Muscle layer of duodenum (tissue), 2 donors: Measurements from ENCODE around the gene FAM120A.

Experiments used
- H3K27ac ChIP-seq: one replicate; pipeline ENCODE4 v1.7.0; 2013; ENCODE audit warnings: mild to moderate bottlenecking, low read length
- H3K27me3 ChIP-seq: one replicate; pipeline ENCODE4 v1.7.0; 2013; ENCODE audit warnings: low read depth, mild to moderate bottlenecking, control low read depth, low read length
- H3K36me3 ChIP-seq, 2 donors: one replicate each; pipeline ENCODE4 v1.7.0; 2013; ENCODE audit warnings: low read length in 2 of 2, control low read depth in 1 of 2, mild to moderate bottlenecking in 1 of 2; ENCODE audit not compliant: insufficient read depth in 2 of 2, control insufficient read depth in 1 of 2
- H3K4me1 ChIP-seq, 2 donors: one replicate each; pipeline ENCODE4 v1.7.0; 2013; ENCODE audit warnings: low read length in 2 of 2, mild to moderate bottlenecking in 2 of 2, control low read depth in 1 of 2, moderate library complexity in 1 of 2; ENCODE audit not compliant: insufficient read depth in 2 of 2, control insufficient read depth in 1 of 2
- H3K4me3 ChIP-seq, 2 donors: one replicate each; pipeline ENCODE4 v1.7.0; 2013; ENCODE audit warnings: low read length in 2 of 2, low read depth in 1 of 2, mild to moderate bottlenecking in 1 of 2
- H3K9me3 ChIP-seq, 2 donors: one replicate each; pipeline ENCODE4 v1.7.0; 2013; ENCODE audit warnings: low read length in 2 of 2, control low read depth in 1 of 2, mild to moderate bottlenecking in 1 of 2; ENCODE audit not compliant: control insufficient read depth in 1 of 2
- donor health status: healthy.

The FAM120A gene

GRCh38 chr9:93536874-93537273, 85.4 kb downstream of the FAM120A start:
- H3K27me3 ChIP-seq, result no peaks in the 10 kb centered on the region
- no peak overlapping the region for H3K4me3 ChIP-seq
- no peak overlapping the region for H3K27ac ChIP-seq
- H3K9me3 ChIP-seq, result no peaks in the 10 kb centered on the region
- peaks cover 0 to 6% of the 10 kb centered on the region in 2 donors for H3K4me1 ChIP-seq
- peaks cover 30% of the 10 kb centered on the region in 2 donors for H3K36me3 ChIP-seq

- Histone ChIP-seq H3K27ac (no peak overlapping the region), H3K36me3 (peaks cover 26 to 29% of the 10 kb centered on the region in 2 donors)
Observed at GRCh38 chr9:93540305-93540704, 88.8 kb downstream of the FAM120A start.

DNA sequence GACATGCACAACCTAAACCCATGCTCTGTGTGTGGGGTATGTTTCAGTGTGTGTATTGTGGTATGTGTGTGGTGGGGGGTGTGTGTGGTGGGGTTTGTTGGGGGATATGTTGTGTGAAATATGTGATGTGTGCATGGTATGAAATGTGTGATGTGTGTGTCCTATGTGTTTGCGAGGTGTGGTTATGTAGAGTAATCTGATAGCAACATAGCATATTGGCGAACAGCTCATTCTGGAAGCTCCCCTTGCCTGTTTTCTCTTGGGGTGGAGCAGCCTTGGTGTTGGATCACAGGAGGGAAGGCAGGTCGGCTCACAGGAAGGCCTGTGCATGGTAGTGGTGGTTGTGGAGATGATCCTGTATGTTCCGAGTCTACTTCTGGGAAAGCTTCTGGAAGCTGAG, 89.5 kb downstream of the FAM120A start:
- no peak overlapping the region for H3K27ac ChIP-seq
- H3K36me3 ChIP-seq, result peaks cover 28 to 31% of the 10 kb centered on the region in 2 donors
- H3K4me1 ChIP-seq, result peaks cover 0 to 7% of the 10 kb centered on the region in 2 donors
- H3K27me3 ChIP-seq, result no peaks in the 10 kb centered on the region
- H3K4me3 ChIP-seq, result no peak overlapping the region
- no peaks in the 10 kb centered on the region for H3K9me3 ChIP-seq

More at GRCh38 chr9:93540305-93540704, 88.8 kb downstream of the FAM120A start:
- H3K9me3 ChIP-seq, result no peaks in the 10 kb centered on the region
- H3K4me1 ChIP-seq, result peaks cover 0 to 7% of the 10 kb centered on the region in 2 donors
- no peak overlapping the region for H3K4me3 ChIP-seq
- no peaks in the 10 kb centered on the region for H3K27me3 ChIP-seq

DNA sequence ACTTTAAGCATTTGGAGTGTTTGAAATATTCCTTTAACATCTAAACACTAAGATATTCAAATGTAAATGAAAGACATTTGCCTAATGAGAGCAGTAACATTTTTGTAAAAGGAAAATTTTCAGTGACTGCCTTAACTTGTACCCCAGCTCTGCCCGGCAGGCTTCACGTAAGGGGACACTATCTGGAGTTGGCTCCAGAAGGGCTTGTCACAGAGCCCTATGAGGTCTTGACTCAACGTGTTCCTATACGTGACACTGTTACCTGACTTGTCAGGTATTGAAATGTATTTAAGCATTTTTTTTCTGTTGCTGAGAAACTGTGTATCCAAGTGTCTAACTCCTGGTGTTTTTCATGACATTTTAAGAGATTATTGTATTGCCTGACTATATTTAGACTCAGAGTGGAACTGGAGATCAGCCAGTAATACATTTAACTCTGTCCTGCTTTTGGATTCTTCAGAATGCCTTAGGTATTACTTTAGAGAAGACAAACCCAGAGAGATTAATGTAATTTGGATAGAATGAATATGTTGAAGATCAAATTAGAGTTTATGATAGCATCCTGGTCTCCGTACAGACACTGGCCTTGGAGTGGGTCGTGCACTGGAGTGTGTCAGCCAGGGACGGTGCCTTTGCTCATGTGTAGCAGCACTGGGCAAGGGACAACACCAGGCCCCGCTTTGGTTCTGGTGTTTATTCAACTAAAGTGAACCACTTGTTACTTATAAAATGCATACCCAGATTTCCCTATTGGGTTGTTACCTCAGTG, 90.3 kb downstream of the FAM120A start:
- H3K27me3 ChIP-seq, result no peaks in the 10 kb centered on the region
- H3K27ac ChIP-seq, result no peak overlapping the region
- peaks cover 33 to 37% of the 10 kb centered on the region in 2 donors for H3K36me3 ChIP-seq
- H3K4me1 ChIP-seq, result peaks cover 0 to 7% of the 10 kb centered on the region in 2 donors
- H3K9me3 ChIP-seq, result no peaks in the 10 kb centered on the region
- H3K4me3 ChIP-seq, result no peak overlapping the region

DNA sequence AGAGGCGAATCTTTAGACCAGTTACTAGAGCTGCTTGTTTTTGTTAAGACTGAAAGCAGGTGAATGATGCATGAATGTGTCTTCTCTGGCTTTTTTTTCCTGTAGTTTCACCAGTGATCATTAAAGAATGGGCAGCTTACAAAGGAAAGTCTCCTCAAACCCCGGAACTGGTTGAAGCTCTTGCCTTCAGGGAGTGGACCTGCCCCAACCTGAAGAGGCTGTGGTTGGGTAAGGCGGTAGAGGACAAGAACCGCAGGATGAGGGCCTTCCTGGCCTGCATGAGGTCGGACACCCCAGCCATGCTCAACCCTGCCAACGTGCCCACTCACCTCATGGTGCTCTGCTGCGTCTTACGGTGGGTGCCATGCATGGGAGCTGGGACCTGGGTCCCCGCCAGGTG, 91.6 kb downstream of the FAM120A start:
- Histone ChIP-seq H3K27me3 (no peaks in the 10 kb centered on the region), H3K27ac (no peak overlapping the region), H3K36me3 (peaks cover 33 to 45% of the 10 kb centered on the region in 2 donors), H3K9me3 (no peaks in the 10 kb centered on the region), H3K4me1 (peaks cover 0 to 7% of the 10 kb centered on the region in 2 donors), H3K4me3 (no peak overlapping the region)

DNA sequence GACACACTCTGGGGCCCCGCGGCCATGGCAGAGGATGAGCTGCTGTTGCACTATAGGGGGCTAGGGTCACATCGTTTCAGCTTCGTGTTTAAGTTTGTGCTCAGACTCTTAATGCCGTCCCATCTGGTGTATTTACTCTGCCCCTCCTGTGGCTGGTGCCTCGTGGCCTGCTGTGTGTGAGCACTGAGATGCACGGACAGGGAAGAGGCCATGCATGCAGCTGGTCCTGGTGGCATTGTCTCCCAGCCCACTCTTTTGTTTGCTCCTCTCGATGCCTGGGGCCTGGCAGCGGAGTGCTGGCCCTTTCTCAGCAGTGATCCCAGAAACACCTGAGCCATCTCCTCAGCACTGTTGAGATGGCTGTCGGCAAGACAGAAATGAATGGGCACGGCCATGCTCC, 94.9 kb downstream of the FAM120A start:
- H3K27ac ChIP-seq, result no peak overlapping the region
- H3K36me3 ChIP-seq, result peaks cover 42 to 44% of the 10 kb centered on the region in 2 donors
- H3K27me3 ChIP-seq, result no peaks in the 10 kb centered on the region
- H3K9me3 ChIP-seq, result no peaks in the 10 kb centered on the region
- H3K4me1 ChIP-seq, result peaks cover 0 to 7% of the 10 kb centered on the region in 2 donors
- H3K4me3 ChIP-seq, result no peak overlapping the region

DNA sequence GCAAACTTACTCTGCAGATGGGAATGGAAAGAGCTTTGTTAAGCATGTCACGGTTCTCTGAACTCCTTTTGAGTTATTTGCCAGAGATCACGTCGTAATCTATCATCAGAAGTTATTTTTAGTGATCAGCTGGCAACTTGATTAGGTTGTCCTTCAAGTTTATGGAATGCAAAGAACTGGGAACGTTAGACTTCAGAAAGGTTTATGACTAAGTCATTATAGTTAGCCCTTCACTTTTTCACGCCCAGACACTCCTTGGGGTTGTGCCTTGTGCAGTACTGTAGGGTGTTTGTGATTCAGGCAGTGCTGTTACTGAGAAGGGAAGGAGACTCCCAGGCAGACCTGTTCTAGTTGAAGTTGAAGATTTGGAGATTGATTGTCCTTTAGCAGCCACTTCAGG, 98.1 kb downstream of the FAM120A start:
- peaks cover 43 to 49% of the 10 kb centered on the region in 2 donors for H3K36me3 ChIP-seq
- no peak overlapping the region for H3K27ac ChIP-seq
- H3K9me3 ChIP-seq, result no peaks in the 10 kb centered on the region
- H3K4me3 ChIP-seq, result no peak overlapping the region
- no peaks in the 10 kb centered on the region for H3K27me3 ChIP-seq
- peaks cover 0 to 4% of the 10 kb centered on the region in 2 donors for H3K4me1 ChIP-seq

DNA sequence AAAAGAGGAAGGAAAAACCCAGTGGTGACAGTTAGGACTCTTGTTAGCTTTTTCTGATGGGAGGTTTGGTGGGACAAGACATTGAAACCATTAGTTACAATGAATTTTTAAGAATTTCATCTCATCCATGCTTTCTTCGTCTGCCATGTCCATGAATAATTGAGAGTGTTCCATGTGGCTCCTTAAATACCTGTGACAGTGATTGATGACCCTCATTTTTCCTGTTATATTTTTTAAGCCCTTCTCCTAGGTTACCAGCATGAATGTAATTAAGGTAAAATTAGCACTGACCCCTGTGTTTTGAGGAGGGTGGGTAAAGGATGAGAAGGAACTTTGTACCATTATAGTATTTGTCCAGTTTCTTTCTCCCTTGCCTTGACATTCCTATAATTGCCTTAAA, 101.4 kb downstream of the FAM120A start:
- Histone ChIP-seq H3K4me3 (no peak overlapping the region), H3K4me1 (peaks cover 0 to 14% of the 10 kb centered on the region in 2 donors), H3K9me3 (no peaks in the 10 kb centered on the region), H3K27me3 (no peaks in the 10 kb centered on the region), H3K27ac (no peak overlapping the region), H3K36me3 (peaks cover 39 to 43% of the 10 kb centered on the region in 2 donors)

GRCh38 chr9:93555370-93555769, 103.9 kb downstream of the FAM120A start:
- Histone ChIP-seq H3K4me3 (no peak overlapping the region), H3K27ac (no peak overlapping the region), H3K27me3 (no peaks in the 10 kb centered on the region), H3K36me3 (peaks cover 53 to 58% of the 10 kb centered on the region in 2 donors), H3K9me3 (no peaks in the 10 kb centered on the region), H3K4me1 (peaks cover 0 to 14% of the 10 kb centered on the region in 2 donors)

DNA sequence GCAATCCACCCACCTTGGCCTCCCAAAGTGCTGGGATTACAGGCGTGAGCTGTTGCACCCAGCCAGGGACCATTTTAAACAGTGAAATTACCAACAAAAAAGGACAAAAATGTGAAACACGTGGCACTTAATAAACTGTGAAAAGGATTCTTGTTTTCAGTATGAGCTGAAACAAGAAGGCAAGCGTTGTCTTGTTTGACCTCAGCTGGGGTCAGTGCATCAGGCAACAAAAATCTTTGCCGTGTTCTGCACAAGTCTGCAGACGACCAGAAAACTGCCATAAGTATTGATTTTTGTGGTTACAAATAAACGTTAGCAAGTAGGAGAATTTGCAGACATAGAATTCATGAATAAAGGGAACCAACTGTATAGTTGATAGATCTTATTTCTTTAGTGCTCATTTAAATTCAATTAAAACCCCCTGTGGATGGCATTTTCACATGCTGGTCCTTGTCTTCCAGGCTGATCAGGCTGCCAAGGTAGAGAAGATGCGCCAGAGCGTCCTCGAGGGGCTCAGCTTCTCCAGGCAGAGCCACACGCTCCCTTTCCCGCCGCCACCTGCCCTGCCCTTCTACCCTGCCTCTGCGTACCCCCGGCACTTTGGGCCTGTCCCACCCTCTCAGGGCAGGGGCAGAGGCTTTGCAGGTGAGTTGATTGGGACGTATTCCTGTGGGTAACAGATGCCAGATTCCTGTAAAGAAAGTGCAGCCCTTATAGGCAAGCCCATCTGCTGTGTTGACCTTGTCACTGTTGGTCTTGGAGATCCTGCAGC, 106.1 kb downstream of the FAM120A start:
- Histone ChIP-seq H3K27ac (no peak overlapping the region), H3K9me3 (no peaks in the 10 kb centered on the region), H3K36me3 (peaks cover 48 to 55% of the 10 kb centered on the region in 2 donors)

GRCh38 chr9:93558503-93558902, 107.0 kb downstream of the FAM120A start:
- H3K4me1 ChIP-seq, result peaks cover 0 to 14% of the 10 kb centered on the region in 2 donors
- no peaks in the 10 kb centered on the region for H3K27me3 ChIP-seq
- H3K36me3 ChIP-seq, result peaks cover 45 to 65% of the 10 kb centered on the region in 2 donors
- no peak overlapping the region for H3K27ac ChIP-seq
- H3K9me3 ChIP-seq, result no peaks in the 10 kb centered on the region
- no peak overlapping the region for H3K4me3 ChIP-seq

More for the DNA sequence above, 106.1 kb downstream of the FAM120A start:
- peaks cover 0 to 14% of the 10 kb centered on the region in 2 donors for H3K4me1 ChIP-seq
- H3K4me3 ChIP-seq, result no peak overlapping the region
- no peaks in the 10 kb centered on the region for H3K27me3 ChIP-seq
